HG03060 (cell line): ENCODE data around the gene SNX20.
A peak's percentile ranks its signal among the peaks of the same experiment; 100 is the strongest.

Experiments
- ATAC-seq: cut with Tn5 transposase; IDR thresholded peaks from one replicate; pipeline ENCODE4 v1.9.1; 2021; ENCODE audit warnings: low read depth, moderate number of reproducible peaks; ENCODE audit not compliant: unreplicated experiment

Gene SNX20

GRCh38 chr16:50683689-50684374, 2.7 kb upstream of the SNX20 start:
- ATAC-seq = peak; percentile 39

- ATAC-seq = no peak
These were observed 587 bp downstream of the SNX20 start for GRCh38 chr16:50680556-50680893.

- ATAC-seq = no peak
These were observed 1.2 kb downstream of the SNX20 start for GRCh38 chr16:50679676-50680555.

- no peak for ATAC-seq
These were observed 1.8 kb downstream of the SNX20 start for GRCh38 chr16:50679266-50679665.

GRCh38 chr16:50678531-50678930, 2.6 kb downstream of the SNX20 start:
- ATAC-seq = no peak

- ATAC-seq = no peak
These were observed 3.8 kb downstream of the SNX20 start for GRCh38 chr16:50677351-50677750.

- no peak for ATAC-seq
These were observed 4.4 kb downstream of the SNX20 start for GRCh38 chr16:50676684-50677225.

GRCh38 chr16:50675686-50676610, 5.2 kb downstream of the SNX20 start:
- no peak for ATAC-seq

- no peak for ATAC-seq
These were observed 6.3 kb downstream of the SNX20 start for GRCh38 chr16:50674831-50675230.

GRCh38 chr16:50673496-50674275, 7.4 kb downstream of the SNX20 start:
- no peak for ATAC-seq

GRCh38 chr16:50671644-50672260, 9.4 kb downstream of the SNX20 start:
- no peak for ATAC-seq

GRCh38 chr16:50670476-50670875, 10.6 kb downstream of the SNX20 start:
- ATAC-seq = no peak

- ATAC-seq = no peak
These were observed 11.4 kb downstream of the SNX20 start for GRCh38 chr16:50669741-50670140.

- ATAC-seq = no peak
These were observed 12.6 kb downstream of the SNX20 start for GRCh38 chr16:50668368-50669008.

GRCh38 chr16:50667497-50668367, 13.4 kb downstream of the SNX20 start:
- ATAC-seq = no peak

- peak; percentile 82 for ATAC-seq
These were observed 14.2 kb downstream of the SNX20 start for GRCh38 chr16:50666658-50667496.
